ENCODE measurements around the gene C17orf75.

GRCh38 chr17:32303781-32304288, 38.1 kb downstream of the C17orf75 start:
- TF ChIP-seq POLR2A (IDR thresholded peaks at IDR 0.05): no peak
- no peak for TF ChIP-seq EP300 (IDR thresholded peaks at IDR 0.05)
- TF ChIP-seq CTCF (IDR thresholded peaks at IDR 0.05): no peak

Data from gastroesophageal sphincter (tissue), 3 donors.